ENCODE data around the gene WDR27. TPM values are rescaled to one million over a fixed set of nuclear protein-coding genes. Genes with fewer than 3 reads are reported as not detected.

Gene WDR27
- total and polyA plus RNA-seq, 4 donors, result 6.9 to 68.1 (median 31.4) TPM

GRCh38 chr6:169709293-169709692, 7.5 kb upstream of the WDR27 start:
- no peaks in the 10 kb centered on the region for H3K27me3 ChIP-seq (ENCODE audit: control insufficient read depth in 3 of 3, insufficient read depth in 3 of 3, low read length in 2 of 3)
- ATAC-seq (ENCODE audit: insufficient read depth, low FRiP score) (no peak), DNase-seq (no peak)
- peaks cover 7 to 39% (median 20%) of the 10 kb centered on the region in 4 donors for H3K36me3 ChIP-seq (ENCODE audit: control insufficient read depth in 4 of 4, insufficient read depth in 4 of 4, low read length in 4 of 4)
- H3K9ac ChIP-seq (ENCODE audit: insufficient read depth in 1 of 2, low read length in 2 of 2), result no peak overlapping the region
- H3K4me1 ChIP-seq (ENCODE audit: control insufficient read depth in 5 of 5, insufficient read depth in 5 of 5, low read length in 5 of 5), result peaks cover 0 to 10% (median 0%) of the 10 kb centered on the region in 5 donors
- no peak for TF ChIP-seq CTCF (IDR thresholded peaks at IDR 0.05; ENCODE audit: control extremely low read depth, extremely low read depth)
- H3K4me3 ChIP-seq, result no peak overlapping the region
- no peaks in the 10 kb centered on the region for H3K9me3 ChIP-seq (ENCODE audit: control insufficient read depth in 4 of 4, insufficient read depth in 3 of 4, low read length in 3 of 4)
- no peak overlapping the region for H3K27ac ChIP-seq (ENCODE audit: low read depth in 1 of 2, low read length in 1 of 2)

GRCh38 chr6:169707772-169708171, 5.9 kb upstream of the WDR27 start:
- peaks cover 0 to 38% (median 15%) of the 10 kb centered on the region in 4 donors for H3K36me3 ChIP-seq (ENCODE audit: control insufficient read depth in 4 of 4, insufficient read depth in 4 of 4, low read length in 4 of 4)
- no peak overlapping the region for H3K9ac ChIP-seq (ENCODE audit: insufficient read depth in 1 of 2, low read length in 2 of 2)
- DNase-seq, result no peak
- no peaks in the 10 kb centered on the region for H3K27me3 ChIP-seq (ENCODE audit: control insufficient read depth in 3 of 3, insufficient read depth in 3 of 3, low read length in 2 of 3)
- H3K27ac ChIP-seq (ENCODE audit: low read depth in 1 of 2, low read length in 1 of 2), result no peak overlapping the region
- TF ChIP-seq CTCF (IDR thresholded peaks at IDR 0.05; ENCODE audit: control extremely low read depth, extremely low read depth), result no peak
- H3K4me3 ChIP-seq, result no peak overlapping the region
- 90 to 92% methylated on average over 2 of the region's 2 CpGs for WGBS, 2 donors
- H3K4me1 ChIP-seq (ENCODE audit: control insufficient read depth in 5 of 5, insufficient read depth in 5 of 5, low read length in 5 of 5), result peaks cover 0 to 25% (median 0%) of the 10 kb centered on the region in 5 donors
- H3K9me3 ChIP-seq (ENCODE audit: control insufficient read depth in 4 of 4, insufficient read depth in 3 of 4, low read length in 3 of 4), result no peaks in the 10 kb centered on the region
- ATAC-seq (ENCODE audit: insufficient read depth, low FRiP score), result no peak

GRCh38 chr6:169702840-169703246, 1.0 kb upstream of the WDR27 start:
- 4 to 5% methylated on average over 22 of the region's 22 CpGs for WGBS, 2 donors
- no peak for ATAC-seq (ENCODE audit: insufficient read depth, low FRiP score)
- peak overlapping the region; percentile 96 to 97 for H3K27ac ChIP-seq (ENCODE audit: low read depth in 1 of 2, low read length in 1 of 2)
- H3K36me3 ChIP-seq (ENCODE audit: control insufficient read depth in 4 of 4, insufficient read depth in 4 of 4, low read length in 4 of 4), result peaks cover 0 to 18% (median 12%) of the 10 kb centered on the region in 4 donors
- no peaks in the 10 kb centered on the region for H3K27me3 ChIP-seq (ENCODE audit: control insufficient read depth in 3 of 3, insufficient read depth in 3 of 3, low read length in 2 of 3)
- H3K9me3 ChIP-seq (ENCODE audit: control insufficient read depth in 4 of 4, insufficient read depth in 3 of 4, low read length in 3 of 4), result no peaks in the 10 kb centered on the region
- no peak for TF ChIP-seq CTCF (IDR thresholded peaks at IDR 0.05; ENCODE audit: control extremely low read depth, extremely low read depth)
- peak overlapping the region; percentile 88 for H3K4me3 ChIP-seq
- peaks cover 0 to 37% (median 5%) of the 10 kb centered on the region in 5 donors for H3K4me1 ChIP-seq (ENCODE audit: control insufficient read depth in 5 of 5, insufficient read depth in 5 of 5, low read length in 5 of 5)
- no peak for DNase-seq
- H3K9ac ChIP-seq (ENCODE audit: insufficient read depth in 1 of 2, low read length in 2 of 2), result peak overlapping the region; percentile 42 to 69
